Common myeloid progenitor, CD34-positive (primary cell): ENCODE data around the gene GNA12.
A peak's percentile ranks its signal among the peaks of the same experiment; 100 is the strongest.

Source experiments
- CTCF ChIA-PET: fragments of 350-600 bp; sonication (Branson Sonifier 250); formaldehyde crosslinking; loops from one replicate; lab custom pipeline; 2021; ENCODE audit warnings: antibody characterized with exemption; lab: Charles Lee
- POLR2A ChIA-PET: fragments of 350-600 bp; sonication (Branson Sonifier 250); formaldehyde crosslinking; loops from one replicate; lab custom pipeline; 2021; ENCODE audit warnings: antibody characterized with exemption; lab: Charles Lee
- DNase-seq, 3 donors: peaks; one replicate each; pipeline versions ENCODE4 v3.0.0 to v3.0.0-alpha.2; 2013
- H3K27ac ChIP-seq, 2 experiments: 1 replicate in 1 of 2; 2 replicates in 1 of 2; pipeline ENCODE4 v1.7.0; 2013; ENCODE audit warnings: inconsistent platforms in 2 of 2, low read length in 2 of 2, mild to moderate bottlenecking in 2 of 2, low read depth in 1 of 2, moderate library complexity in 1 of 2; ENCODE audit not compliant: severe bottlenecking in 2 of 2, insufficient read depth in 1 of 2, poor library complexity in 1 of 2
- H3K27me3 ChIP-seq, 5 experiments: replicated peaks in 2 of 5; 1 replicate in 3 of 5; 2 replicates in 2 of 5; pipeline versions ENCODE4 v1.6.1 to v1.7.0; 2013; ENCODE audit warnings: low read length in 4 of 5, mild to moderate bottlenecking in 2 of 5, moderate library complexity in 2 of 5, inconsistent platforms in 1 of 5; ENCODE audit not compliant: insufficient read depth in 5 of 5, control insufficient read depth in 4 of 5
- H3K36me3 ChIP-seq, 4 experiments: 1 replicate in 2 of 4; 2 replicates in 2 of 4; pipeline versions ENCODE4 v1.6.1 to v1.7.0; 2013; ENCODE audit warnings: low read length in 3 of 4, control low read depth in 1 of 4, mild to moderate bottlenecking in 1 of 4; ENCODE audit not compliant: control insufficient read depth in 4 of 4, insufficient read depth in 4 of 4
- H3K4me1 ChIP-seq, 4 experiments: 1 replicate in 3 of 4; 2 replicates in 1 of 4; pipeline versions ENCODE4 v1.6.1 to v1.7.1; 2013; ENCODE audit warnings: low read length in 3 of 4, mild to moderate bottlenecking in 3 of 4, control low read depth in 1 of 4, inconsistent platforms in 1 of 4, moderate library complexity in 1 of 4; ENCODE audit not compliant: control insufficient read depth in 4 of 4, insufficient read depth in 4 of 4; ENCODE audit errors: control extremely low read depth in 1 of 4
- H3K4me3 ChIP-seq, 7 experiments: 1 replicate in 4 of 7; 2 replicates in 3 of 7; pipeline versions ENCODE4 v1.5.1 to v1.7.0; 2013; ENCODE audit warnings: mild to moderate bottlenecking in 7 of 7, low read length in 6 of 7, moderate library complexity in 6 of 7, inconsistent platforms in 2 of 7, low read depth in 2 of 7, control low read depth in 1 of 7; ENCODE audit not compliant: insufficient read depth in 4 of 7, control insufficient read depth in 1 of 7; ENCODE audit errors: extremely low read depth in 1 of 7
- H3K9me3 ChIP-seq, 5 experiments: 1 replicate in 4 of 5; 2 replicates in 1 of 5; pipeline versions ENCODE4 v1.6.1 to v1.7.1; 2013; ENCODE audit warnings: low read length in 4 of 5, mild to moderate bottlenecking in 2 of 5, inconsistent platforms in 1 of 5, low read depth in 1 of 5, moderate library complexity in 1 of 5; ENCODE audit not compliant: control insufficient read depth in 4 of 5, insufficient read depth in 2 of 5; ENCODE audit errors: control extremely low read depth in 1 of 5
- WGBS: methylation state at CpG from one replicate; pipeline ENCODE4 v1.1.5; 2013; ENCODE audit not compliant: insufficient coverage; 5-methylcytosine and 5-hydroxymethylcytosine counted together

The GNA12 gene

GRCh38 chr7:2840458-2840857 is 3.6 kb downstream of the GNA12 start:
- DNase-seq, result no peak
- POLR2A ChIA-PET, result interaction anchor here (1.0 kb wide), 1 partner anchor 105 kb away, joined by 3 read pairs; no protein-coding TSS in a partner anchor
- Histone ChIP-seq H3K27me3 (no peaks in the 10 kb centered on the region), H3K27ac (peak overlapping the region in 1 of 2 experiments; percentile 54), H3K4me1 (peaks cover 7 to 57% (median 48%) of the 10 kb centered on the region in 4 experiments), H3K9me3 (no peaks in the 10 kb centered on the region), H3K36me3 (peaks cover 3 to 35% (median 11%) of the 10 kb centered on the region in 4 experiments), H3K4me3 (peak overlapping the region in 1 of 7 experiments; percentile 3)
- CTCF ChIA-PET, result interaction anchor here (0.8 to 1.5 kb wide), 6 partner anchors 10 to 127 kb away, joined by 3 to 6 read pairs (median 4); no protein-coding TSS in a partner anchor
- WGBS, result 93% methylated on average over 2 of the region's 4 CpGs

DNA sequence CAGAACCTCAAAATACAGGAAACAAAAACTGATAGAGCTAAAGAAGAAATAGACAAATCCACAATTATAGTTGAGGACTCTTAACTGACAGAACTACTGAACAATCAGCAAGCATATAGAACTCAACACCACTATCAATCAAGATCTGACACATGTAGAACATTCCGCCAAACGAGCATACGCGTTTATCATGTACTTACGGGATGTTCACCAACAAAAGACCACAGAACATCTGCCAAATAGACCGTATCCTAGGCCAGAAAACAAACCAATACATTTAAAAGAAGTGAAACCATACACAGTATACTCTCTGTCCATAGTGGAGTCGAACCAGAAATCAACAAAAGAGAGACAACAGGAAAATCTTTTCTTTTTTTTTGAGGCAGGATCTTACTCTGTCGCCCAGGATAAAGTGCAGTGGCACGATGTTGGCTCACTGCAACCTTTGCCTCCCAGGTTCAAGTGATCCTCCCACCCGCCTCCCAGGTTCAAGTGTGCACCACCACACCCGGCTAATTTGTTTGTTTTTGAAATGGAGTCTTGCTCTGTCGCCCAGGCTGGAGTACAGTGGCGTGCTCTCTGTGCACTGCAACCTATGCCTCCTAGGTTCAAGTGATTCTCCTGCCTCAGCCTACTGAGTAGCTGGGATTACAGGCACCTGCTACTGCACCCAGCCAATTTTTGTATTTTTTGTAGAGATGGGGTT is 5.1 kb downstream of the GNA12 start:
- Histone ChIP-seq H3K4me3 (no peak overlapping the region), H3K27ac (peak overlapping the region in 1 of 2 experiments; percentile 47), H3K4me1 (peaks cover 7 to 51% (median 43%) of the 10 kb centered on the region in 4 experiments), H3K36me3 (peaks cover 11 to 49% (median 20%) of the 10 kb centered on the region in 4 experiments), H3K9me3 (no peaks in the 10 kb centered on the region), H3K27me3 (no peaks in the 10 kb centered on the region)
- ChIA-PET CTCF (interaction anchor here (1.0 to 1.2 kb wide), 2 partner anchors 18 to 55 kb away, joined by 3 read pairs; no protein-coding TSS in a partner anchor), POLR2A (interaction anchor here (0.6 kb wide), 1 partner anchor 104 kb away, joined by 3 read pairs; no protein-coding TSS in a partner anchor)
- WGBS, result 88% methylated on average over 11 of the region's 13 CpGs
- peak; percentile 36 to 61 (median 51) for DNase-seq

- peak overlapping the region in 1 of 2 experiments; percentile 47 for H3K27ac ChIP-seq
- WGBS, result no CpG with 5 or more reads among the region's 3 CpGs
- POLR2A ChIA-PET, result interaction anchor here (0.6 kb wide), 1 partner anchor 103 kb away, joined by 3 read pairs; no protein-coding TSS in a partner anchor
These were observed 5.7 kb downstream of the GNA12 start for GRCh38 chr7:2838451-2838850.

GRCh38 chr7:2837496-2837895 is 6.6 kb downstream of the GNA12 start:
- Histone ChIP-seq H3K4me1 (peaks cover 7 to 42% (median 33%) of the 10 kb centered on the region in 4 experiments), H3K27ac (no peak overlapping the region), H3K27me3 (no peaks in the 10 kb centered on the region), H3K4me3 (no peak overlapping the region), H3K9me3 (no peaks in the 10 kb centered on the region), H3K36me3 (peaks cover 13 to 63% (median 22%) of the 10 kb centered on the region in 4 experiments)
- no peak for DNase-seq
- WGBS, result 63% methylated on average over 3 of the region's 3 CpGs
- ChIA-PET CTCF (no interaction called here), POLR2A (no interaction called here)

More at GRCh38 chr7:2838451-2838850, 5.7 kb downstream of the GNA12 start:
- CTCF ChIA-PET, result interaction anchor here (1.0 kb wide), 1 partner anchor 56 kb away, joined by 3 read pairs; no protein-coding TSS in a partner anchor
- Histone ChIP-seq H3K4me3 (no peak overlapping the region), H3K36me3 (peaks cover 11 to 54% (median 20%) of the 10 kb centered on the region in 4 experiments), H3K27me3 (no peaks in the 10 kb centered on the region), H3K4me1 (peaks cover 7 to 51% (median 42%) of the 10 kb centered on the region in 4 experiments), H3K9me3 (no peaks in the 10 kb centered on the region)
- DNase-seq, result no peak

GRCh38 chr7:2834748-2835441 is 9.2 kb downstream of the GNA12 start:
- H3K9me3 ChIP-seq, result no peaks in the 10 kb centered on the region
- no peak for DNase-seq
- no peaks in the 10 kb centered on the region for H3K27me3 ChIP-seq
- peaks cover 0 to 21% (median 16%) of the 10 kb centered on the region in 4 experiments for H3K4me1 ChIP-seq
- no peak overlapping the region for H3K4me3 ChIP-seq
- H3K27ac ChIP-seq, result no peak overlapping the region
- POLR2A ChIA-PET, result no interaction called here
- 96% methylated on average over 11 of the region's 17 CpGs for WGBS
- CTCF ChIA-PET, result interaction anchor here (1.0 to 3.3 kb wide), 4 partner anchors 10 to 115 kb away, joined by 3 to 11 read pairs (median 3); no protein-coding TSS in a partner anchor
- H3K36me3 ChIP-seq, result peaks cover 16 to 63% (median 29%) of the 10 kb centered on the region in 4 experiments

- Histone ChIP-seq H3K27ac (no peak overlapping the region), H3K4me3 (no peak overlapping the region), H3K4me1 (peaks cover 0 to 16% (median 12%) of the 10 kb centered on the region in 4 experiments), H3K36me3 (peaks cover 13 to 62% (median 23%) of the 10 kb centered on the region in 4 experiments), H3K27me3 (no peaks in the 10 kb centered on the region), H3K9me3 (no peaks in the 10 kb centered on the region)
- 96% methylated on average over 17 of the region's 19 CpGs for WGBS
- ChIA-PET CTCF (interaction anchor here (0.8 to 1.7 kb wide), 10 partner anchors 9 to 114 kb away, joined by 3 to 8 read pairs (median 4); no protein-coding TSS in a partner anchor), POLR2A (no interaction called here)
- DNase-seq, result no peak
These were observed 10.8 kb downstream of the GNA12 start for GRCh38 chr7:2833083-2833910.
